Vagina (tissue), 2 donors: ENCODE measurements around the gene URB2.

Experiments used
- POLR2A ChIP-seq, 2 donors: fragments of 450-650 bp; IDR thresholded peaks; one replicate each; pipeline ENCODE4 v1.6.1; 2017; ENCODE audit warnings: antibody characterized with exemption in 2 of 2, mild to moderate bottlenecking in 2 of 2, moderate library complexity in 2 of 2
- POLR2AphosphoS5 ChIP-seq, 2 donors: sonication (generic); formaldehyde crosslinking; IDR thresholded peaks; one replicate each; pipeline ENCODE4 v1.9.0; 2017; ENCODE audit warnings: antibody characterized with exemption in 2 of 2, mild to moderate bottlenecking in 2 of 2, low read depth in 1 of 2; ENCODE audit not compliant: insufficient read depth in 1 of 2
- TF ChIP-seq, protein P1 (sequence below), 3 experiments: fragments of 450-650 bp in 2 of 3; fragments of 200-600 bp in 1 of 3; sonication (generic) in 1 of 3; IDR thresholded peaks; one replicate each; pipeline ENCODE4 v1.5.1; 2017 to 2019; ENCODE audit warnings: antibody characterized with exemption in 3 of 3, mild to moderate bottlenecking in 2 of 3, moderate library complexity in 2 of 3

DNA sequence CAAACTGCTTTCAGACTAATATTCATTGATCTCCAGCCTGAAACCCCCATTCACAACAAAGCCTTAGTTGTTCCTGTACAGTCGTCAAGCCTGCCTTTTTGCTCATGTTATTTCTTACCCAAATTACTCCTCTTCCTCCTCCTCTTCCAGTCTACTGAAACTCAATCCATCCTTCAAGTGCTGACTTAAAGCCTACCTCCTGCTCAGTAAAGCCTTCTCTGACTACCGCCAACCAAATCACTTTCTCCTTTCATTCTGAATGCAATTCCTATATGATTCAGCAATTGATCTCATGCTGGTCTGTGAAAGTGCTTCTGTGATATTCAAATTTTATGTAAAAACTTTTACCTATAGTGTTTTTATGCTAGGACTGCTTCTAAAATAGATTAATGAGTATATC lies 18.7 kb upstream of the URB2 start:
- TF ChIP-seq, protein P1, sequence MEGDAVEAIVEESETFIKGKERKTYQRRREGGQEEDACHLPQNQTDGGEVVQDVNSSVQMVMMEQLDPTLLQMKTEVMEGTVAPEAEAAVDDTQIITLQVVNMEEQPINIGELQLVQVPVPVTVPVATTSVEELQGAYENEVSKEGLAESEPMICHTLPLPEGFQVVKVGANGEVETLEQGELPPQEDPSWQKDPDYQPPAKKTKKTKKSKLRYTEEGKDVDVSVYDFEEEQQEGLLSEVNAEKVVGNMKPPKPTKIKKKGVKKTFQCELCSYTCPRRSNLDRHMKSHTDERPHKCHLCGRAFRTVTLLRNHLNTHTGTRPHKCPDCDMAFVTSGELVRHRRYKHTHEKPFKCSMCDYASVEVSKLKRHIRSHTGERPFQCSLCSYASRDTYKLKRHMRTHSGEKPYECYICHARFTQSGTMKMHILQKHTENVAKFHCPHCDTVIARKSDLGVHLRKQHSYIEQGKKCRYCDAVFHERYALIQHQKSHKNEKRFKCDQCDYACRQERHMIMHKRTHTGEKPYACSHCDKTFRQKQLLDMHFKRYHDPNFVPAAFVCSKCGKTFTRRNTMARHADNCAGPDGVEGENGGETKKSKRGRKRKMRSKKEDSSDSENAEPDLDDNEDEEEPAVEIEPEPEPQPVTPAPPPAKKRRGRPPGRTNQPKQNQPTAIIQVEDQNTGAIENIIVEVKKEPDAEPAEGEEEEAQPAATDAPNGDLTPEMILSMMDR (IDR thresholded peaks at IDR 0.05), result no peak
- TF ChIP-seq POLR2A (IDR thresholded peaks at IDR 0.05) (no peak), POLR2AphosphoS5 (IDR thresholded peaks at IDR 0.05; ENCODE audit: insufficient read depth in 1 of 2, low read depth in 1 of 2) (no peak)
